Hematopoietic multipotent progenitor cell (in vitro differentiated cells): Measurements from ENCODE around the gene AMN. TPM values are rescaled to one million over a fixed set of nuclear protein-coding genes. Genes with fewer than 3 reads are reported as not detected.

ENCODE experiments used
- DNase-seq, 3 donors: peaks; one replicate each; pipeline ENCODE4 v3.0.0-alpha.2; 2011 to 2015; ENCODE audit warnings: low read depth in 2 of 3, low spot score in 2 of 3
- total RNA-seq: library from RNA; depleted of rRNA; stranded (reverse); fragments of >200 nt; gene quantifications from one replicate; pipeline ENCODE4 v1.2.3, GENCODE V29; 2012

Gene AMN
- total RNA-seq, 1 donor, result 3.0 TPM

DNA sequence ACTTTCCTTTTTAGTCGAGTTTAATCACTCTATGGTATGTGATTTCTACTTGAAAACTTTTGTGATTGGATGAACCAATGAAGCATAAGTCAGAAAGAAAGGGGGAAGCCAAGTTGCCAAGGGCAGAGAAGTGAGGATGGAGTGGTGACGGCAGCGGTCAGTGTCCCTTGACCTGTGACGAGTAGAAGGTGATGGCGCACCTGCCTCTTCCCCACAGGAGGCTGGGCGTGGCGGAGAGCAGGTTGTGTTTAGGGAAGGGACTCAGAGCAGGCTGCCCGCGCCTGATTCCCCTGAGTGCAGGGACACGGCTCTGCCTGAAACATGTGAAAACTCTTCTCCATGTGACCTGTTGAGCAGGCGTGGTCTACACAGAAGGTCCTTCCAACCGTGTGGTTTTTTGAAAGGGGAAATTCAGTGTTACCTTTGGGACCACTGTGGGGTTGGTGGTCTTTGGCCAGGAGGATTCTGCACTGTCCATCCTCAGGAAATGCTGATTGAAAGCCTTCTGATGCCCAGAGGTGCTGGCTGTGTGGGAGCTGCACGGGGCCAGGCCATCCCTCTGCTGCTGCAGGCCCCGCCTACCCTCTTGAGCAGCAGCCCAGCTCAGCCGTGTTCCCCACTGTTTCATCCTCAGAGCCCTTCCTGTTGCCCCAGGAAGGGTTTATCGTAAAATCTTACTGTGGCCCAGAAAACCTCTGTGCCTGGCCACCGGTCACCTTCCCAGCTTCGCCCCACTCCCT lies 23.5 kb upstream of the AMN start:
- no peak for DNase-seq

DNA sequence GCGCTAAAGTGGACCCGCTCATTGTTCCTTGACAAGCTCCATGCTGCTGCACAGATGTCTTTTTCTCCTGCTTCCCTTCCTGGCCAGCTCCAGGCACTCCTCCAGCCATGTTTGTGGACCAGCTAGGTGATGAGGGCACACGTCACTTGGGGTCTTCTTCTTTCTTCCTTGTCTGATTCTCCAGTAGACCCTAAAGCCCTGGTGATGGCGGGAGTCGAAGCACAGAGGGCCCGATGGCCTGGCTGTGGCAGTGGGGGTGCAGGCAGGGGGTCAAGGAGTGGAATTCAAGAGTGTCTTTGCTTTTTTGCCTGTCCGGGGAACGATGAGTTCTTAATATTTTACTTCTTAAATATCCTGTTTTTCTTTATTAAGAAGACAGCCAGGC lies 23.0 kb upstream of the AMN start:
- no peak for DNase-seq

DNA sequence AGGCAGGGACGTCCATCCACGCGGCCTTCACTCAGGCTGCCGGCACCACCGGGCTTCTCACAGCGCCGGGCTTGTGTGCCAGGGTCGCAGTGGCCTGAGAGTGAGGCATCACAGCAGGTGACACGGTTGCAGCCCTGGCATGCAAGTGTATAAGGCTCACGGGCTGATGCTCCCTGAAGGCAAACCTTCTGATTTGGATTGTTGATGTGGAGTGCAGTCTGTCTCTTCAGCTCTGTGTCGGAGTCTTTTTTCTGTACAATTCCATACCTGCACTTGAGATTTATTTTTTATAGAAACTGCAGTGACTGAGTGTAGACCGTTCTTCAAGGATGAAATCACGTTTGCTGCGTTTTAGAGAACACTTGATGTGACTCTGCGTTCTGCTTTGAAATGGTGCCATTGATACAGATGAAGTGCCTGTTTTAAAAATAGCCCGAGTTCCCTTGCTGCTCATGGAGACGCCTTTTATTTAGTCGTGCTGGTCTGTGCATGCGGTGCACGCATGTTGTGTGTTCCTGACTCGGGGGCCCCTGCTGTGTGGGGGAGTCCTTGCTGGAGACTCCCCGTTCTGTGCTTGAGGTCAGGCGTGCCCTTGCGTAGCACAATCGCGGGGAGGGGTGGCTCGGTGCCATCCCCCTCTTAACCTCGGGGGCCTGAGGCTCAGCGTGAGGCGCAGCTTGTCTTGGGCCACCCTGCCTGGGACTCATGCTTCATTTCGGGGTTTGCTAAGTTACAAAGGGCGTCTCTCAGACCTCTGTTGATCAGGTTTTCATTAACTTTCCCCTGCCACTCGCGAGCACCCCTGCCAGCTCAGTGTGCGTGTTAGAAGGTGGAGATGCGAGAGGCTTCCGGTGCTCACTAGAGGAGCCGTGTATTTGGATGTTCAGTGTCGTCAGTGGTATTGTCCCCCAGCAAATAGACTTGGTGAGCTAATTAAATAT lies 21.6 kb upstream of the AMN start:
- DNase-seq, result peak in 1 of 3 donors; percentile 43

DNA sequence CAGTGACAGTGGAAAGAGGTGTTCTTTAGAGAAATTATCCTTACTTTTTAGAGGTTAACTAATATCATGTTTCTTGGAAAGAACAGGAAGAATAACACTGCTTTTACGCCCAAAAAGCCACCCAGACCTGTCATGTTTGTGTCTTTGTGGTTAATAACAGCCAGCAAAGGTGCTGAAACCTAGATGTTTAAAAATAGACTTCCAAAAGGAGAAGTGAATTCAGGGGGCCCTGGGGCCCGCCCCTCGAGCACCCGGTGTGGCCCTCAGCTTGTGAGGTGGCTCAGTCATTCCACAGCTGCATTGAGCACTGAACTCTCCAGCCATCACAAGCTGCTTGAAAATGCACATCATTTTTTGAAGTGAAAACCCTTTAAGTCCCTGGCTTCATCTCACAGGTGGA lies 20.8 kb upstream of the AMN start:
- DNase-seq, result peak in 2 of 3 donors; percentile 42 to 71

DNA sequence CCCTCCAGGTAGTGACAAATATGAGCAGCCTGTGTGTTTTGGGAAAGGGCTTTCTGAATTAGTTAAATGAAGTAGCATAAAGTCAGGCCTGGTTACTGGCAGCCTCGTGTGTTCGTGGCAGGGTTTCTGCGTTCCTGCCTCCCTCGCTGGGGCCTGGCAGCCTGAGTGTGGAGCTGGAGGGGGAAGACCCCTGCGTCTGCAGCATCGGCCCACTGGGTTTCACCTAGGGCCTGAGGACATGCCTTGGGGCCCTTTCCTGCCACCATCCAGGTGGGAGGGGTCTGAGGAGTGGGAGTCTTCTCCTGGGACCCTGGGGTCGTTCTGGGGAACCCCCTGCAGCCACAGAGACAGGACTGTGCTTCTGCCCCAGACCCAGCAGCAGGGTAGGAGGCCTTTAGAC lies 20.4 kb upstream of the AMN start:
- no peak for DNase-seq

DNA sequence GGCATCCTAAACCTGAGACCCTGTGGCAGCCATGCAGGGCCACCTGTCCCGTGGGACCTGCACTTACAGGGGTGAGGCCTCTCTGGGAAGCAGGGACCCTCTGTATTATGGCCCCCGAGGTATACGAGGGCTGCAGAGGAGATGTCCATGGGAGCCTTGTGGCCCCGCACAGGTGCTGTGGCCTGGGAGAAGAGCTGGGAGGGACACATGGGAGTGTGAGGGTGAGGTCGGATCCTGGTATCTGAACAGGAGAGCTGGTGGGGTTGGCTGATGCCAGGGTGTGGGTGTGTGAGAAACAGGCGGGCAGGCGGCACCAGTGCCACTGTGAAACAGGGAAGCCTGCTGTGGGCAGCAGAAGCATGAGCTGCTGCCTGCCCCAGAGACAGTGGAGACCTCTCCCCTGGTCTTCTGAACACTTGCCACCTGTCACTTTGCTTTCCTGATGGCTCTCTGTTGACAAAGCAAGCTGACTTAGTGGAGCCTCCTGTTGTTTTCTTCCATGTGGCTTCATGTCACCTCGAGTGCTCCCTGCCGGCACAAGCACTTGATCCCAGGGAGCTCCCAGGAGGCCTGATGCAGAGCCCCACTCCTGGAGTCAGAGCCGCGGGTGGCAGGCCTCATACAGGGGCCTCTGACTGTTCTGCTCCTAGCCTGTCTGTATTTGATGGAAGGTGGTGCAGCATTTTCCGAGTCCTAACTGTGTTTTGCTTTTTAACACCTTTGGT lies 19.8 kb upstream of the AMN start:
- DNase-seq, result no peak

DNA sequence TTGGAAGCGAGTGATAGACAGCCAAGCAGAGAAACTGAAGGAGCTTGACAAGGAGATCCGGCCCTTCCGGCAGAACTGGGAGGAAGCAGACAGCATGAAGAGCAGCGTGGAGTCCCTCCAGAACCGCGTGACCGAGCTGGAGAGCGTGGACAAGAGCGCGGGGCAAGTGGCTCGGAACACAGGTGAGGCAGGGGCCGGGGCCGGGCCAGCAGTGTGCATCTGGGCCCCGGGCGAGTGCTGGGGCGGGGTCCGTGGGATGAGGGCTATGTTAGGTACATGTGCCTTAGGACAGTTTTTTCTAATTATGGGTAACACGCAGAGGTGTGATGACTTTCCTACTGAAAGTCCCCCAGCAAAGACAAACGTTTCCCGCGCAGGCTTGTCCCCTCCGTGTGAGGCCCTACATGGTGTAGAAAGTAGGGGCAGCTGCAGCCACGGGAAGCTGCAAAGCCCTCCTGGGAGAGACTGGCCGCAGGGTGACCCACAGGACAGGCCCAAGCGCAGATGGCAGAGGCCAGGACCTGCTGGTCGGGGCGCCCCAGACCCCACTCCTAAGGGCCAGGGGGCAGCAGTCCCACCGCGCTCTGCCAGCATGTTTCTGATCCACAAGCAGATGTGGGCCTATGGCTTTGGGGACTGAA lies 19.1 kb upstream of the AMN start:
- no peak for DNase-seq

DNA sequence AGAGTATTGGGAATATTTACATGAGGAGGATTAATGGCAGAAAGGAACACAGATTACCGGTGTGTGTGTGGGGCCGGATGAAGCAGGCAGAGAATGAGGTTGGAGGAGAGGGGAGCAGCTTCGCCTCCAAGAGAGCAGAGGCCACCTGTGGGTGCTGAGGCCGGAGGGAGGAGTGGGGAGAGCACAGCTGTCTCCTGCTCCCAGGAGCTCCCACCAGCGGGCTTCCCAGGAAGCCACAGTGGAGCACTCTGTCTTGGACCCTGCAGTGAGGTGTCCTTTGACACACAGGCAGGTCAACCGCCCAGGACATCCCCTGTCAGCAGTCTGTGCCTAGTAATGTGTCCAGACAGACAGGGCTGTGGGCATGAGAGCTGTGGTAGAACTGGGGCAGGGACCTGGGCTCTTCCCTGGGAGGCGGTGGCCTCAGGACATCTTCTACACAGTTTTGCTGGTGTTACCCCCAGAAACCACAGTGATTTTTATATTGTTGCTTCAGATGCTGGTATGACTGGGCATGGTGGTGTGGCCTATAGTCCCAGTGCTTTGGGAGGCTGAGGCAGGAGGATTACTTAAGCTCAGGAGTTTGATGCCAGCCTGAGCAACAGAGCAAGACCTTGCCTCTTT lies 18.5 kb upstream of the AMN start:
- no peak for DNase-seq

DNA sequence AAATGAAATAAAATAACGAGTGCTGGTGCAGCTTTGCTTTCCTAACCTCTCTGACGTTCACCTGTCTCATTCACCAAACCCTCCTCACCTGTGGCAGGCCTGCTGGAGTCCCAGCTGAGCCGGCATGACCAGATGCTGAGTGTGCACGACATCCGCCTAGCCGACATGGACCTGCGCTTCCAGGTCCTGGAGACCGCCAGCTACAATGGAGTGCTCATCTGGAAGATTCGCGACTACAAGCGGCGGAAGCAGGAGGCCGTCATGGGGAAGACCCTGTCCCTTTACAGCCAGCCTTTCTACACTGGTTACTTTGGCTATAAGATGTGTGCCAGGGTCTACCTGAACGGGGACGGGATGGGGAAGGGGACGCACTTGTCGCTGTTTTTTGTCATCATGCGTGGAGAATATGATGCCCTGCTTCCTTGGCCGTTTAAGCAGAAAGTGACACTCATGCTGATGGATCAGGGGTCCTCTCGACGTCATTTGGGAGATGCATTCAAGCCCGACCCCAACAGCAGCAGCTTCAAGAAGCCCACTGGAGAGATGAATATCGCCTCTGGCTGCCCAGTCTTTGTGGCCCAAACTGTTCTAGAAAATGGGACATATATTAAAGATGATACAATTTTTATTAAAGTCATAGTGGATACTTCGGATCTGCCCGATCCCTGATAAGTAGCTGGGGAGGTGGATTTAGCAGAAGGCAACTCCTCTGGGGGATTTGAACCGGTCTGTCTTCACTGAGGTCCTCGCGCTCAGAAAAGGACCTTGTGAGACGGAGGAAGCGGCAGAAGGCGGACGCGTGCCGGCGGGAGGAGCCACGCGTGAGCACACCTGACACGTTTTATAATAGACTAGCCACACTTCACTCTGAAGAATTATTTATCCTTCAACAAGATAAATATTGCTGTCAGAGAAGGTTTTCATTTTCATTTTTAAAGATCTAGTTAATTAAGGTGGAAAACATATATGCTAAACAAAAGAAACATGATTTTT lies 17.1 kb upstream of the AMN start:
- DNase-seq, result no peak

DNA sequence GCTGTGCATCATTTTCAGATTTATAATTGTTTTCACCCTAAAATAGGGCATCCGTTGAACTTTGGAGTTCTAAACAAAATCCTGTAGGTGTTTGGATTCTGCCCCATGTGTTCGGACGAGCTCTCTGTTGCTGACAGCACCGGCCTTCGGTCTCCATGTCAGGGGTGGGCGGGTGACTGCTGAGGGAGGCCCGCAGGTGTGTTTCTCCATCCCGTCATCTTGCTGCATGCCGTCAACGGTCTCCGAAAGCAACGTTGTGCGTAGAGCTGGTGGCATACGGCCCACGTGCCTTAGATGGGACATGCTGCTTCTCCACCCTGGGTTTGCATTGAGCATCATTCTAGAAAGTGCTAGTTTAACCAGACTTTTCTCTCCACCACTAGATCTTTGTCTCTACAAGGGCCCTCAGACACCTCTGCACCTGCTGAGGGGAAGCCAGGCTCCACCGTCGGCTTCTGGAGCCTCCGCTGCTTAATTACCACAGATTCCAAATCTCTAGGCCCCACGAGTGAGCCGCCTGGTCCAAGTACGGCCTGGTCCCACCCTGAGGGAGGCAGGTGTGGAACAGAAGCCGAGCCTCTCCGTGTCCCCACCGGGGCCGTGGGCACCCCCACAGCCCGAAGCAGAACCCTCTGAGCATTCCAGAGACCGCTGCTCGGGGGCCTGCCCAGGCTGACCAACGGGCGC lies 15.7 kb upstream of the AMN start:
- no peak for DNase-seq

DNA sequence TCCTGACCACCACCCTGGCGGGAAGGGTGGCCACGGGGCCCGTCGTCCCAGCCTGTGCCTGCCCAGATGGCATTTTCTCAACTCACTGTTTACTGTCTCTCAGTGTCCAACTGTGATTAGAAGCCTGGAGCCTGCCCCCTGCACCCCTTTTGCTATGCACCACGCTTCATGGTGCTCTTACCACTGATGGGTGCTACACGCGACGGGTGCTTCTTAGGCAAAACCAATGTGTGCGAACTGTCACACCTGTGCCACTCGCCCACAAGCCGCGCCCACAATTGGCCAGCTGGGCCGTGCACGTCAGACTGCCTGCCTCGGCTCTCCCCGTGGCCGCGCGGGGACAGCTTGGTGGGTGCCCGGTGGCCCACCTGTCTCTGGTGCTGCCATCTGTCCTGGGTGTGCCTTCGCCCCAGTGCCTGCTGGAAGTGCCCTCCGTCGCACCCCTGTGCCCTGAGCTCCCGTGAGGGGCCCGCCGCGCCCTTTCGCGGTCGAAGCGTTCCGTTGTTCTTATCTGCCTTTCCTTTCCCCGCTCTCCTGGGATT lies 15.1 kb upstream of the AMN start:
- DNase-seq, result no peak

DNA sequence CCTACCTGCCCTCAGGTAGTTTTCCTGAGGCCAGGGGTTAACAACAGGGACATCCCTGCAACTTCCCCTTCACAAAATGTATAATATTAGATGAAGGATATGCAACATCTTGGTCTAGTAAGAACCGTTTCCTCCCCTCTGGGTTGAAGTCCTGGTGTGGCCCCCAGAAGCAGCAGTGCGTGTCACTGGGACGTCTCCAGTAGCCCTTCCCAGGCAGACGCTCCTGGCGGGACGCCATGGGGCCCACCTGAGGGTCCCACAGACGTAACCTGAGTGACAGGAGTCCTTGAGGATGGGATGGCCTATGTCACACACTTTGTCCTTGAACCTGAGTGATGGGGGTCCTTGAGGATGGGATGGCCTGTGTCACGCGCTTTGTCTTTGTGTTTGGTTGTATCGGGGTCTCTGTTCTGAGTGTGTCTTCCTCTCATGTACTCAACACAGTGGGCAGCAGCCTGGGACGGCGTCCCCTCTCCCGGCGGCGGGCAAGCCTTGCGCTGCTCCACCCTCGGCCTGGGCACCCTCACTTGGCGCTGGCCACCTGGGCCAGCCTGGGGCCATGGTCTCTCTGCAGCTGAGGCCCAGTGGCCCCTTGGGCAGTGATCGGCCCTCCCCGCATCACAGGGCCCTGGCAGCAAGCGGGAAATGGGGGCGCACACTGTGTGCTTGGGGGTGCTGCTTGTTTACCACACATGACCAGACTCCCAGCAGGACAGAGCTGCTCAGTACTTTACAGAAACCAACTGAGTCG lies 14.3 kb upstream of the AMN start:
- no peak for DNase-seq

DNA sequence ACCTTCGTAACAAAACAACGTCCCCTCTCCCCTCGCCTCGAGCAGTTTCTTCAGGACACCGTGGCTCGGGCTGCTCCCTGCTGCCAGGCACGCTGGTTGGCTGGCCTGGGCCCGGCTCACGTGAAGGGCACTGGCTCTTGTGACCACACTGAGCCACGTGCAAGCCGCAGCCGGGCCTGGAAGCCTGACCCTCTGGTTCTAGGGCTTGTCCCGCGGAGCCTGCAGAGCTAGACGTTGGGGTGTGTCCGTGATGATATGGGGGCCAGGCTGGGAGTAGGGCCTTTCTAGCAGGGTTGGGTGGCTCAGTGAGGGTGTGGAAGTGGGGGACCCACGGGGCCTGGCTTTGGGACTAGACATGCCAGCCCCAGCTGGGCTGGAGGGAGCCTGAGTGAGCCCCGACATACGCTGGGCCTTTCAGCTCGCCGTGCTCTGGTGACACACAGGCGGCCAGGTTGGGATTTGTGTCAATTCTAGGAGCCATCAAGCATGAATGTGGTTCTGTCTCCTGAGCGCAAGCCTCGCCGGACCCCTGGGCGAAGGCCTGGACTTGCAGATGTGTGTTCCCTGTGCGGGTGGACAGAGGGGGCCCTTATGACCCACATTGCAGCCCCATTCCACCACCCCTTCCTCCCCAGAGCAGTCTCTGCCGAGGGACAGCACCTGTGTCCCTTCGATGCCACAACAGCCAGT lies 13.6 kb upstream of the AMN start:
- DNase-seq, result no peak

DNA sequence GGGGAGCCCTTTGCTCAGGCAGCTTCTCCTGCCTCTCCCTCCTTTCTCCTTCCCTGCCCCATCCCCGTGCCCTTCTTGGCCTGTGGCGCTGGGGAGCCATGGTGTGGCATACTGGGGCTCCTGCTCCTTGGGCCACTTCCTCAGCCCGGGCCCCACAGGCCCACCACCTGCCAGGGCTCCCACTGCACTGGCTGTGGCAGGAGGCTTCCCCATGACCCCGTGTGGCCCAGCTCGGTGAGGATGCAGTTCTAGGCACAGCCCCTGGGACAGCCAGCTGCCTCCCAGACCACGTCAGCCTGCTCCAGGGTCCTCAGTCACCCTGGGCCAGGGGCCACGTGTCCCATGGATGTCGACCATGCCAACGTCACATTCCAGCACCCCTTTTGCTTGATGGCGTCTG lies 13.0 kb upstream of the AMN start:
- no peak for DNase-seq

DNA sequence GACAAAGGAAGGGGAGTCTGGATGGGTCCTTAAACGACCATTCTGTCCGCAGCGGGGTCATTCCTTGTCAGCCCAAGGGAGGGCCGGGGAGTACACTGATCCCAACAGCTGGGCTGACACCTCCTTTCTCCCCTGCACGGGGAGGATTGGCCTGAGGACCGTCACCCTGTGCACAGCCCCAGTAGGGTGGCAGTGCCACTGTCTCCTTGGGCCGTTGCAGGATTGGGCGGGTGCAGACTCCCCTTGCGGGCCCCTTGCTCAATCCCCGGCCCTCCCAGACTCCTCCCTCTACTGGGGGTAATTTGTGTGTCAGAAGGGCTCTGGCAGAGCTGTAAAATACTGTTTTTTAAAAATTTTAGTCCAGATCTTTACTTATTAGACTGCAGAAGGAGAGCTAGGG lies 12.6 kb upstream of the AMN start:
- DNase-seq, result no peak

DNA sequence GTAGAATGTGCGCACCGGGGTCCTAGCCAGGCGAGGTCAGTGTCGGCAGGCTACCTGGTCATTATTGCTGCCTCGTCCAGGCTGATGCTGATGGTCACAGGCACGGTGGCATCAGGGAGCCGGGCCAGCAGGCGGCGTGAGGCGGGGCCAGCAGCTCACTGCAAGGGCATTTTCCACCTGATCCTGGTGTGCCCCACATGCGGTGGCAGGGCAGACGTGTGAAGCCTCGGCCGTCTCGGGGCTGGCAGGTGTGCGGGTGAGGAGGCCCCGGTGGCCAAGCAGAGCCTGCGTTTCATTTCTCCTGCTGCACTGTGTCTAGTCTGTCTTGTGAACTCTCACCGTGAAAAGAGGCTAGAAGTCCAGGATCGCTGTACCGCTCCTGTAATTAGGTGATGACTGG lies 12.0 kb upstream of the AMN start:
- no peak for DNase-seq

DNA sequence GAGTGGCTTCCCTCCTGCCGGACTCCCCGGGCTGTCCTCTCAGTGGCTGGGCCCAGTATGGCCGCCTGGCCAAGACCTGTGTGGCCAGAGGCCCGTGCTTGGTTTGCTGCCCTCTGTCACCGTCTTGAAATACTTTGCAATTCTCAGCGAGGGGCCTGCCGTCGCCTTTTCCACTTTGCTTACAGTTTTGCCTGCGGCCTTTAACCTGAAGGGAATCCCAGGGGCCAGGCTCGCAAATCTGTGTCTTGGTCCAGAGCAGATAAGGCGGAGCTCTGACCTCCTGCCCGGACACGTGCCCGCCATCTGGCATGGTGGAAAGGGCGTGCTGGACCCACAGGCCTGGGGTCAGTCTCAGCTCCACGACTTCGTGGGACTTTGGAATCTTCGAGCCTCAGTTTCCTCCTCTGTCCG lies 10.9 kb upstream of the AMN start:
- DNase-seq, result no peak
